GM19324 (cell line): ENCODE measurements around the gene CHST12.
"Not testable (repeated sequence)": the region's sequence is repeated elsewhere in the genome, so short reads cannot be mapped to it uniquely, and the experiment has no call there.

Experiments
- ATAC-seq: cut with Tn5 transposase; IDR thresholded peaks from one replicate; pipeline ENCODE4 v1.9.1; 2021; ENCODE audit warnings: mild to moderate bottlenecking, moderate library complexity; ENCODE audit not compliant: unreplicated experiment, low FRiP score

CHST12 gene

GRCh38 chr7:2377492-2377891 lies 25.9 kb upstream of the CHST12 start:
- ATAC-seq = not testable (repeated sequence)

- ATAC-seq = not testable (repeated sequence)
These were observed 25.3 kb upstream of the CHST12 start for GRCh38 chr7:2378125-2378524.

- ATAC-seq = no peak
These were observed 24.2 kb upstream of the CHST12 start for GRCh38 chr7:2379161-2379560.

DNA sequence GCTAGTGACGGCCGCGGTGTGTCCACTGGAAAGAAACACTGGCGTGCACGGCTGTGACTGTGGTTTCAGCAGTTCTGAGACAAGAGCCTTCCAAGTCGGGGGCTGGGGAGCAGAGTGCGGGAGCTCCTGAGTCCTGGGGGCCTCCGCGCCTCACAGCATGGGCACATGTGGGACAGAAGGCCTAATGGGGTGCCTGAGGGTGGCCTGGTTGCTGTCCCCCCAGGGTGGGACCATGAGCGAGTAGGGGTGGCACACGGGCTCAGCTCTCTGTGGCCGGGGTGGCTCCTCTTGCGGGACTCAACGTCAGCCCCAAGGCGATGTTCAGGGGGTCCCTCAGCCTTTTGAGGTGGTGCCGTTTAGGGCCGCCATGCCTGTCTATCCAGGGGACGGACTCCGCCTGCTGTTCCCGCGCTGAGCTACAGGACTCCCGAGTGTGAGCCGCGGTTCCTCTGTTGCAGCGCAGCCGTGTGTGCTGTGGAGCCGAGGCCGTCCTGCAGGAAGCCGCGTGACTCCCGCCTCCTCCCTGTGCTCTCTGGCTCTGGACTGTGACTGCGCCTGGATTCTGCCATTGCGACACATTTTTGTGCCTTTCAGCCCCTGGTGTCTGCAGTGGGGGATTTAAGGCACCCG lies 23.5 kb upstream of the CHST12 start:
- ATAC-seq = no peak

DNA sequence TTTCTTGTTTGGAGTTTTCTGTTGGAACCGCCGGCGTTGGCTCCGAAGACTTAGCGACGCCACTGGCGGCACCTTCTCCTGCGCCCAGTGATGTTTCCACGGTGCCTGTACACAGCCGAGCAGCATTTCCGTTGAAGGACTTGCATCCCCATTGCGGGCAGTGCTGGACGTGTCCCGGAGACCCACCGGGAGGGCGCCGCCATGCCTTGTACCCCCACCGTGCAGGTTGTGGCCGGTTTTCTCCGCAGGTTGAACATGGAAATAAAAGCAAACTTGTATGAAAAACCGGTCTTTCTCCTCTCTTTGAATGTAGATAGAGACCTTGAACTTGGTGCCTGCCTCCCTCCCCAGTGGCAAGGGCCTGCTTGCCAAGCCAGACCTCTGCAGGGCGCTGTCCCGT lies 22.9 kb upstream of the CHST12 start:
- ATAC-seq = no peak

- no peak for ATAC-seq
These were observed 22.2 kb upstream of the CHST12 start for GRCh38 chr7:2381227-2381626.

- ATAC-seq = no peak
These were observed 21.4 kb upstream of the CHST12 start for GRCh38 chr7:2381881-2382509.

- ATAC-seq = no peak
These were observed 19.7 kb upstream of the CHST12 start for GRCh38 chr7:2383543-2384274.

DNA sequence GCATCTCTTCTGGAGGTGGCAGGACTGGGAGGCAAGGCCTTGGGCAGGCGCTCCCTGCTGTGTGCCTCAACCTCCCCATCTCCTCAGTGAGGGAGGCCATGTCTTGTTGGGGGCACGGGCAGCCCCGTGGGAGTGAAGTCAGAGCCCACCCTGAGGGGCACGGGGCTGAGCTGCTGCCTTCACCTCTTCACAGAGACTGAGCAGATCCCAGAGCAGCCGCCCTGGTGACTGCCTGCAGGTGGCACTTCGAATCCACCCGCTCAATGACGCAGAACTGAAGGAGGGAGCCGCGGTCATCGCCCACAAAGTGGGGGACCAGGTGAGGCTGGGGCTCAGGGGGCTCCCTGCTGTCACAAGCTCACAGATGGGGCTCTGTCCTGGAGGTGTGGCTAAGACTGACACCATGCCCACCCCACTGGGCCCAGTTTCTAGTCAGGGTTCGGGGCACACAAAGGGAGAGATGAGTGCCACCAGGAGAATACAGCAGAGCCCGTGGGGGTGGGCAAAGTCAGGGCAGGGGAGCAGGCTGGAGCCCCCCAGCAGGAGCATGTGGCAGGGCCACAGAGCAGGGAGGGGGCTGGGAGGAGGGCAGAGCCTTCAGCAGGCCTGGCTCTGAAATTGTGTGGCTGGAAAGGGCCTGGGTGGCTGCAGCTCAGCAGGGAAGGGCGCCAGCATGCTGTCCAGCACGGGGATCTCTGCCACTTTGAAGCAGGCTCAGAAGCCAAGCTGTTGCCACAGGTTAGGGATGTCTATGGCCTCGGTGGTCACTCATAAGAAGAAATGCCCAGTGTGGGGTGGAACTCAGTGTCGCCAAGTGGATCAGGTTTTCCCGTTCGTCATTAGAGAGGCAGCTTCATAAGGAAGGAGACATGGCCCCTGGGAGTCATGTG lies 18.8 kb upstream of the CHST12 start:
- ATAC-seq = no peak

- ATAC-seq = not testable (repeated sequence)
These were observed 17.3 kb upstream of the CHST12 start for GRCh38 chr7:2386122-2386521.

GRCh38 chr7:2386964-2387669 lies 16.3 kb upstream of the CHST12 start:
- no peak for ATAC-seq

GRCh38 chr7:2387897-2388636 lies 15.3 kb upstream of the CHST12 start:
- ATAC-seq = no peak

DNA sequence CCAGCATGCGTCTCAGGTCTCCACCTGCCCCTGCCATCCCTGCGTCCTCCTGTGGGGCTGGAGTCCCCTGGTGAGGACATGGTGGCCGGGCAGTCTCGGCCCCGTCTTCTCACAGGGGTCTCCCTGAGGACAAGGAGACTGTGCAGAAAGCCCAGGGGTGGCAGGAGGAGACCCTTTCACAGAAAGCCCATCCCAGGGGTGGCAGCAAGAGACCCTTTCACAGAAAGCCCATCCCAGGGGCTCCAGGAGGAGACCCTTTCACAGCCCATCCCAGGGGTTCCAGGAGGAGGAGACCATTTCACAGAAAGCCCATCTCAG lies 14.8 kb upstream of the CHST12 start:
- ATAC-seq = no peak

DNA sequence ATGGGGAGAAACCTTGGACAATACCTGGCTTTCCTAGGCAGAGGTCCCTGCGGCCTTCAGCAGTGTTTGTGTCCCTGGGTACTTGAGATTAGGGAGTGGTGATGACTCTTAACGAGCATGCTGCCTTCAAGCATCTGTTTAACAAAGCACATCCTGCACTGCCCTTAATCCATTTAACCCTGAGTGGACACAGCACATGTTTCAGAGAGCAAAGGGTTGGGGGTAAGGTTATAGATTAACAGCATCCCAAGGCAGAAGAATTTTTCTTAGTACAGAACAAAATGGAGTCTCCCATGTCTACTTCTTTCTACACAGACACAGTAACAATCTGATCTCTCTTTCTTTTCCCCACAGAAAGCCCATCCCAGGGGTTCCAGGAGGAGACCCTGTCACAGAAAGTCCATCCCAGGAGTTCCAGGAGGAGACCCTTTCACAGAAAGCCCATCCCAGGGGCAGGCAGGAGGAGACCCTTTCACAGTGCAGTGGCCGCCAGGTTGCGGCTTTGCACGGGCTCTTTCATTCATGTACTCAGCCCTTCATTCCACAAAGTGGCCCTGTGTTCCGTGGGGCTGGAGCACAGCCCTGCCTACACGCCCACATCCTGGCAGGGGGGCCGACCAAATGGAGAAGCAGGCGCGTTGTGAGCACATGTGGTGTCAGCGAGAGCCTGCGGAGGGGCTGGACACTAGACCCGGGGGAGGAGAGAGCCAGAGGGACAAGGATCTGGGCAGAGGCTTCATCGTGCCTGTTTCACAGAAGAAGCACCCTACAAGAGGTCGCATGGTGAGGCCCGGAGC lies 13.2 kb upstream of the CHST12 start:
- not testable (repeated sequence) for ATAC-seq

DNA sequence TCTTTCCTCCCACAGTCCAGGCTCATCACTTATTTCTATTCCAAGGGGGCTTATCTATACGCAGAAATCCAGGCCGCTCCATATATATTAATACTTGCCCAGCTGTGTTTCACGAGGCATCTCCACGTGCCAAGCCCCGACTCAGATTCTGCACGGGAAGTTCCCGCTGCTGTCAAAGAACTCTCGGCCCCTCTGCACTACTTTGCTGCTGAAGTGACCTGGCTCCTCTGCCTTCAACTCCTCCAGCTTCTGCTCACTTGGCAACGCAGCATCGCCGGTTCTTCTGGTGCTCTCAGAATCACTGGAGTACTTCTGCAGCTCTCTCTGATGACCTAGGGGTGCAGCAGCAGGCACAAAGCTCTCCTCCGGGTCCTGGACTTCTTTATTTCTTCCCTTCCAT lies 9.7 kb upstream of the CHST12 start:
- ATAC-seq = no peak

DNA sequence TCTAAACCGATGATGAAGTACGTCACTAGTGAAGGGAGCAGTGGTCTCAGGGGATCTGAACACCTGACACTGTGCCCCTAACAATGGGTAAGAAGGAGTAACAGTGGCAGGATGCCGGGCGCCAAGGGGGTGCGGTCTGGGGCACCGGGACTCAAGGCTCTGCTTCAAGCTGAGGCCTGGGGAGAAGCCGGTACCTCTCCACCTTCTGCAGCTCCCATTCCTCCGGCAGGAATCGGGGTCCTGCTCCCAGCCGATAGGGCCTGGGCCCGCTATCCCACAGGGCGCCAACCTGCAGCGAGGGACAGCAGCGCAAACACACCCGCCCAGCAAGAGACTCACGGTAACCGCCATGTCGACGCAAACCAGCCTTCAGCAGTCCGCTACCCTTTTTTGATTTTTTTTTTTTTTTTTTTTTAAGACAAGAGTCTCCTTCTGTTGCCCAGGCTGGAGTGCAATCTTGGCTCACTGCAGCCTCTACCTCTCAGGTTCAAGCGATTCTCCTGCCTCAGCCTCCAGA lies 8.8 kb upstream of the CHST12 start:
- ATAC-seq = no peak

DNA sequence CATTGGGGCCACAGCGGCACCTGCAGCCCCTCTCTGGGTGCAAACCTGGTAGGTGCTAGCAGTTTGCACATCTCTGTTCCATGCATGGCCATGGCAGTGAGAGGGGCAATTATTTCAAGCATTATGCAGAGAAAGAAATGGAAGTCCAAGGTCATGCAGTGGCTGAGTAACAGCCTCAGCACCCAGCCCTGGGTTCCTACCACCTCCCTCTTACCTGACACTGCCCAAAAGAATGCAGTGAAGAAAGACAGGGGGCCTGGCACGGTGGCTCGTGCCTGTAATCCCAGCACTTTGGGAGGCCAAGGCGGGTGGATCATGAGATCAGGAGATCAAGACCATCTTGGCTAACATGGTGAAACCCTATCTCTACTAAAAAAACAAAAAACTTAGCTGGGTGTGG lies 4.9 kb upstream of the CHST12 start:
- no peak for ATAC-seq

DNA sequence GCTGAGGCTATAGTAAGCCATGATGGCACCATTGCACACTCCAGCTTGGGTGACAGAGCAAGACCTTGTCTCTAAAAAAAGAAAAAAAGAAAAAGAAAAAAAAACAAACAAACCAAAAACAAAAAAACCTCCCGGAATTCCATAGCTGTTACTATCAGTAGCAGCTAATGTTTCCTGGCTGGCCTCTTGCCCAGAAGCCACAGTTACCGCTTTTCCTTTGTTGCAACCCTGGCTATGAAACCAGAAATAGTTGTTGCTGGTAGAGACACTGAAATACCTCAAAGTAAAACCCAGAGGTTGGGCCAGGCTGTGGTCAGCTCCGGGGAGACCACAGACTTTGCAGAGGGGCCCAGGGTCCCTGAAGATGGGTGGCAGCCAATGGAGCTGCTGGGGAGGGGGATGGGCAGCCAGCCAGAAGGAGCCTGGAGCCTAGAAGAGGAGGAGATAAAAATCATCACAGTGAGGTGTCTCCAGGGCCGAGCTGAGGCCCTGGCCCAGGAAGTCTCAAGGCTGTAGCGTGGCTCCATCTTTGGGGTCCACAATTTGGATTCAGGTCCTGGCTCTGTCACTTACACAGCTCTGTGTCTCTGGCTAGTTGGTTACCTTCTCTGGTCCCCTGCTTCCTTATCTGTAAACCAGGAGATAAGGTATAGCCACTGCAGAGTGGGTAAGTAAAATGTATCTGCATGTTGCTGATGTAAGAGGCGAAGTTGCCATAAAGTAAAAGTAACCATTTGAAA lies 3.4 kb upstream of the CHST12 start:
- ATAC-seq = no peak
